Tongue (tissue), 2 donors: ENCODE measurements around the gene ATP5IF1. TPM values are rescaled to one million over a fixed set of nuclear protein-coding genes. Genes with fewer than 3 reads are reported as not detected.

Experiments
- DNase-seq: peaks from one replicate; pipeline ENCODE4 v3.0.0-alpha.2; 2015
- total RNA-seq: library from RNA; depleted of rRNA; stranded (reverse); fragments of >200 nt; gene quantifications from one replicate; pipeline ENCODE4 v1.2.3, GENCODE V29; 2014

ATP5IF1 gene
- total RNA-seq = 58.9 TPM

- DNase-seq = peak; percentile 99
Observed at GRCh38 chr1:28235755-28236655, at the start of gene ATP5IF1. Gene ATP5IF1 (plus strand): TSS chr1:28236124. CDS start chr1:28236184, 60 bp downstream.

GRCh38 chr1:28190337-28190979, 45.5 kb upstream of the ATP5IF1 start:
- DNase-seq = no peak

GRCh38 chr1:28190996-28191645, 44.8 kb upstream of the ATP5IF1 start:
- no peak for DNase-seq

DNA sequence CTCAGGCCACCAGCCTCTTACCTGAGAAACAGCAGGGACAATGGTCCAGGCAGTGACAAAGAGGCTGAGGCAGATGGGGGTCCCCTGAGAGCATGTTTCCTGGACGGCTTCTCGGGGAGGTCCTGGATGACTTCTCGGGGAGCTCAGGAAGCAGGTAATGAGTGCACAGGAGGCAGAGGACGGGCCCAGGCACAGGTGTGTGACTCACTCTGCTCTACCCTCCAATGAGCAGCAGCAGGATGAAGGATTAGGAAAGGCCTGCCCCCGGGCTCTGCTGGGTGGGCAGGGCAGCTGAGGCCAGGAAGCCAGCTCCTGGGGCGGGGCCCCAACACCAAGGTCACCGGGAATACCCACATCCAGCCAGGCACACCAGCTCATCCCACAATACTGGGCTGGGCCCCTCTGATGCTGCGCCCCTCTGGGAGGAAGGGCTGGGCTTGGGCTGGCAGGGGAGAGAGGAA, 42.2 kb upstream of the ATP5IF1 start:
- no peak for DNase-seq

DNA sequence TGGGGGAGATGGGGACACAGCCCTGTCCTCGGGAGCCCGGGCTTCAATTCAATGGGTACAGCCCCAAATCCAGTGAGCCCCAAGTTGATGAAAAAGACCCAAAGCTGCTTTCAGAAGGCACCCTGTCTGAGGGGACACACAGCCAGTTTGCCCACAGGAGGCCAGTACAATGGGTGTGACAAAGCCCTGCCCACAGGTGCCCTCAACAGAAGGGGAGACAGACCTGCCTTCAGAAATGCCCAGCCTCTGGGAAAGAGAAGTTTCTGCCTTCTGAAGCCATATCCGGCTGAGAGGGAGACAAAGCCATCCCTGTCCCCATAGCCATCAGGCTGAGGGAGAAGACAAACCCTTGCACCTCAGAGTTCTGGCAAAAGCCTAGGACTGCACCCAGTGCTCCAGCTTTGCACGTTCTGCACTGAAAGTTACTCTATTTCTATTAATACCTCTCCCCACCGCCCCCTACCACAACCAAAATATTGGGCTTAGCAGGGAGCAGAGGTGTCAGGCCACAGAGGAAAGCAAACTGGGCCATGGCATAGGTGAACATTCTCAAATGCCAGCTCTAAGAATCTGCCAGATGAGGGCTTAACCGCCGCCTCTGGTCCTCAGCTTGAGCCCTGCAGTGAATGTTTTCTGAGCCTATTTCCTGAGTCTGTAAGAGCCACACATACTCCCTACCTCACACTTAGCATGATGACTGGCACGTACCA, 41.4 kb upstream of the ATP5IF1 start:
- no peak for DNase-seq

- no peak for DNase-seq
Observed at GRCh38 chr1:28195780-28196179, 40.1 kb upstream of the ATP5IF1 start.

GRCh38 chr1:28196330-28196729, 39.6 kb upstream of the ATP5IF1 start:
- DNase-seq = no peak

- DNase-seq = no peak
Observed at GRCh38 chr1:28197682-28198415, 38.1 kb upstream of the ATP5IF1 start.

- DNase-seq = no peak
Observed at GRCh38 chr1:28199328-28200233, 36.3 kb upstream of the ATP5IF1 start.

GRCh38 chr1:28200234-28200873, 35.6 kb upstream of the ATP5IF1 start:
- DNase-seq = no peak

DNA sequence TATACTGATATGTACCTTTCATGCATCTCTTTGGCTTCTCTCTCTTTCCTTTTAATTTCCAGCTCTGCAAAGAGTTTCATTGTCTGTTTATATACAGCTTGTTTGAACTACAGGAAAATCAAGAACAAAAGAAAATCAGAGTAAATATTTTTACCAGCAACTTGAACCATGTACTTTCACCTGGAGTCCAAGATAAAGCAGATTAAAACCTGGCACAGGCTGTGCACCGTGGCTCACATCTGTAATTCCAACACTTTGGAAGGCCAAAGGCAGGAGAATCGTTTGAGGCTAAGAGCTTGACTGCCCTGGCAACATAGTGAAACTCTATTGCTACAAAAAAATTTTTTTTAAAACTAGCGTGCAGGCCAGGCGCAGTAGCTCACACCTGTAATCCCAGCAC, 30.7 kb upstream of the ATP5IF1 start:
- DNase-seq = no peak

DNA sequence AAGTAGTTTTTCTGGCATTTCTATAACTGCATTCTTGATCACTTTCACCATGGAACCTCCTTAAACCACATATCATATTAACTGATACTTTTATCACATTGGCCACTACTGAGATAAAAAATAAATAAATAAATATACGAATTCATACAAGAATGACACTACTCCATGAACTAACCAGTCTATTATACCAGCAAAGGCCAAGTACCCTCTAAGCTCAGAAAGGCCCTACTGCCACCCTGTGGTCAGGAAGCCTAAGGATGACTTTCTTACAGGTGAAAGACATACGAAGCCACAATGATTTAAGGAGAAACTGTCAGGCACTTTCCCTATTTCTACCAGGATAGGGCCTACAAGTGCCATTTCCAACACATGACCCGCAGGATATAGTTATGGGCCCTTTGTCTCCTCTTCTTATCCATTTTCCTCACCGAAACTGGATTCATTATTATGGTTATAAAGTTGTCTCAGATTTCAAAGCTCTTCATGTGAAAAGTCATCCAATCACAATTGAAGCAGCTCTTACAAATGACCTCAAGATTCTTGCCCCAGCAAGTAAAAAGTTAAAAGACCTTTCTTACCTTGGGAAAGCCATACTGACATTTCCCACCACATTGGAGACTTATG, 27.0 kb upstream of the ATP5IF1 start:
- DNase-seq = peak; percentile 63

- DNase-seq = no peak
Observed at GRCh38 chr1:28209700-28210099, 26.2 kb upstream of the ATP5IF1 start.

- DNase-seq = no peak
Observed at GRCh38 chr1:28213315-28213714, 22.6 kb upstream of the ATP5IF1 start.

- DNase-seq = no peak
Observed at GRCh38 chr1:28229089-28229488, 6.8 kb upstream of the ATP5IF1 start.

- no peak for DNase-seq
Observed at GRCh38 chr1:28229996-28230395, 5.9 kb upstream of the ATP5IF1 start.

GRCh38 chr1:28232558-28233263, 3.2 kb upstream of the ATP5IF1 start, which contains the start of gene DNAJC8:
Gene DNAJC8 (minus strand): TSS chr1:28233029. CDS start chr1:28232998, 31 bp downstream.
- DNase-seq = peak; percentile 98

DNA sequence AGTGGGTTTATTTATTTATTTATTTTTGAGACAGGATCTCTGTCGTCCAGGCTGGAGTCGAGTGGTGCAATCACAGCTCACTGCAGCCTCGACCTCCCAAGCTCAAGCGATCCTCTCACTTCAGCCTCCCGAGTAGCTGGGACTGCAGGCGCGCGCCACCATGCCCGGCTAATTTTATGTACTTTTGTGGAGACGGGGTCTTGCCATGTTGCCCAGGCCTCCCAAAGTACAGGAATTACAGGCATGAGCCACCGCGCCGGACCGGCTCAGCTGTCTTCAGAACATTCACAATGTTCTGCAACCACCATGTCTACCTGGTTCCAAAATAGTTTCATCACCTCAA, 2.7 kb upstream of the ATP5IF1 start:
- no peak for DNase-seq
